NB4 (cell line): ENCODE data around the gene OR10G7.

ENCODE experiments used
- DNase-seq: peaks from one replicate; pipeline ENCODE4 v3.0.0; 2010; ENCODE audit warnings: low read depth
- H3K4me3 ChIP-seq: one replicate; pipeline ENCODE4 v1.5.1; 2011; ENCODE audit warnings: mild to moderate bottlenecking, low read depth, low read length, moderate library complexity
- MYC ChIP-seq: IDR thresholded peaks from 2 replicates; pipeline ENCODE4 v1.6.1; 2011; ENCODE audit warnings: low read depth, low read length
- POLR2A ChIP-seq: IDR thresholded peaks from 2 replicates; pipeline ENCODE4 v1.6.1; 2011; ENCODE audit warnings: mild to moderate bottlenecking; ENCODE audit not compliant: insufficient read length; ENCODE audit errors: extremely low read depth
- TF ChIP-seq, protein P1 (sequence below): IDR thresholded peaks from 2 replicates; pipeline ENCODE4 v1.6.1; 2011; ENCODE audit warnings: low read depth, low read length
- TF ChIP-seq, protein P2 (sequence below): IDR thresholded peaks from one replicate; pipeline ENCODE4 v1.5.1; 2012; ENCODE audit warnings: low read depth, low read length

Gene OR10G7

DNA sequence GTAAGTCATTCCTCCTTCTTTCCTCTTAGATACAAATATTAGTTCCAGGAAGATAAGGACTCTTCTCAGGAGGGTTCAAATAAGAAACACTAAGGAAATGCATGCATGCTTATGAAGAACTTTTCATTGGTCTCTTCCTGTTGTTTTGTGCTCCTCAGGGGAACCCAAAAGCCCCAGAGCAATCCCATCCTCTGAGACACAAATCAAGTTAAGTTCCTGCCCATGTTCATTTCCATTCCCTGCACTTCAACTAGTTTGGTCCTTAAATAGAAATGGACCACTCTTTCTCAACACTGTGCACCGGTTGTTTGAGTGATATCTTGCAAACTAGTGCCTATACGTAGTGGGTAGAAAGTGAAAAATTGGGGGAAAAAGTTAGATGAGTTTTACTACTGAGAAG, 28.4 kb downstream of the OR10G7 start, which contains the start of gene OR10G4:
TSS of gene OR10G4 (plus strand) at position 301 of the 400 bp plus-strand sequence. CDS start 2,578 bp downstream, outside the sequence.
- TF ChIP-seq, protein P1, sequence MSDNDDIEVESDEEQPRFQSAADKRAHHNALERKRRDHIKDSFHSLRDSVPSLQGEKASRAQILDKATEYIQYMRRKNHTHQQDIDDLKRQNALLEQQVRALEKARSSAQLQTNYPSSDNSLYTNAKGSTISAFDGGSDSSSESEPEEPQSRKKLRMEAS, result no peak
- TF ChIP-seq, protein P2, sequence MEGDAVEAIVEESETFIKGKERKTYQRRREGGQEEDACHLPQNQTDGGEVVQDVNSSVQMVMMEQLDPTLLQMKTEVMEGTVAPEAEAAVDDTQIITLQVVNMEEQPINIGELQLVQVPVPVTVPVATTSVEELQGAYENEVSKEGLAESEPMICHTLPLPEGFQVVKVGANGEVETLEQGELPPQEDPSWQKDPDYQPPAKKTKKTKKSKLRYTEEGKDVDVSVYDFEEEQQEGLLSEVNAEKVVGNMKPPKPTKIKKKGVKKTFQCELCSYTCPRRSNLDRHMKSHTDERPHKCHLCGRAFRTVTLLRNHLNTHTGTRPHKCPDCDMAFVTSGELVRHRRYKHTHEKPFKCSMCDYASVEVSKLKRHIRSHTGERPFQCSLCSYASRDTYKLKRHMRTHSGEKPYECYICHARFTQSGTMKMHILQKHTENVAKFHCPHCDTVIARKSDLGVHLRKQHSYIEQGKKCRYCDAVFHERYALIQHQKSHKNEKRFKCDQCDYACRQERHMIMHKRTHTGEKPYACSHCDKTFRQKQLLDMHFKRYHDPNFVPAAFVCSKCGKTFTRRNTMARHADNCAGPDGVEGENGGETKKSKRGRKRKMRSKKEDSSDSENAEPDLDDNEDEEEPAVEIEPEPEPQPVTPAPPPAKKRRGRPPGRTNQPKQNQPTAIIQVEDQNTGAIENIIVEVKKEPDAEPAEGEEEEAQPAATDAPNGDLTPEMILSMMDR, result no peak
- TF ChIP-seq POLR2A (no peak), MYC (no peak)
- no peak within 1 kb of the TSS for H3K4me3 ChIP-seq
- no peak for DNase-seq

DNA sequence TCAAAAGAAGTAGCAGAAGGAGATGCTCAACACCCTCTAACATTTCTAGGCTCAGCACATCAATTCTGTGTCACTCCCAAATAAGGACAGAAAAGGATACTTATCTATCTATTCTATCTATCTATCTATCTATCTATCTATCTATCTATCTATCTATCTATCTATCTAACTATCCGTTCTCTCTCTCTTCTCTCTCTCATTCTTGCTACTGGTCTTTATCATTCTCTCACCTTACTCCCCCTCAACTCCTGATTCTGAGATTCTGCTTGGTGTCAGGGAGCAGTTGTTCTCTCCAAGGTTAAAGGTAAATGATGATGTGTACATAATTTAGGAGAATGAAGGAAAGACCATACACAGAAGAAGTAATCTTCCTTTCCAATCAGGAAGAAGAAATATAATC, 46.0 kb downstream of the OR10G7 start, which contains the start of gene OR10G6:
TSS of gene OR10G6 (minus strand) at position 43 of the 400 bp plus-strand sequence. CDS start at position 43, 0 bp downstream.
- no peak within 1 kb of the TSS for H3K4me3 ChIP-seq
- DNase-seq, result no peak
- TF ChIP-seq MYC, result no peak
